ENCODE measurements around the gene TMEM88.

The TMEM88 gene

DNA sequence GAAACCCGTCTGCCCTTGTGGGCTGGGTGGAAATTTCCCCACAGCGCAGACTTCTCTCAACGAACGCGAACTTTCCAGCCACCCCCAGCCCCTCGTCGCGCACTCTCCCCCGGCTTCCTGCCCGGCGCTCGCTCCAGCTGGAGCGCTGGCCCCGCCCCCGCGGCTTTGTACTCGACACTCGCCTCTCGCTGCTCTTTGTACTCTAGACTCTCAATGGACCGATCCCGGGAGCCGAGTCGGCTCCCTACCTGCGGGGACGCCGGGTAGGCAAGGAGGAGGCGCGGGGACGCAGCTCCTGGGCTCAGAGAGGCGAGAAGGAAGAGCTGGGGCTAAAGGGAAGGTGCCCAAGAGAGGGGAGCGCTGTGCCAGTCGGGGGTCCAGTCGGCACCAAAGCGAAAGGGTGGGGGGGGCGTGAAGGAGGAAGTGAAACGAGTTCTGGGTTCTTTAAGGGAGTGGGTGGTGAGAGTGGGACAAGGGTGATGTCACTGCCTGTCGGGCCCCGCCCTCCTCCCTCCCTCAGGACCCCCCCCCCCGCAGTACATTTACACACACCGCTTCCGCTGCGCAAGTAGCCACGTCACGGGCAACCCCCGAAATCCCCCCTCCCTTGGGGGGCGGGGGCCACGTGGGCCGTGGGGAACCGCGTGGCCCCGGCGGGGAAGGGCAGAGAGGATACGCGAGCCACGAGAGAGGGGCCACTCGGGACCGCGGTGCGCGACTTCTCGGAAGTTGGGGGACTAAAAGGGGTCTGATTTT is 11.2 kb upstream of the TMEM88 start:
- no peak for DNase-seq (ENCODE audit: low read depth)

DNA sequence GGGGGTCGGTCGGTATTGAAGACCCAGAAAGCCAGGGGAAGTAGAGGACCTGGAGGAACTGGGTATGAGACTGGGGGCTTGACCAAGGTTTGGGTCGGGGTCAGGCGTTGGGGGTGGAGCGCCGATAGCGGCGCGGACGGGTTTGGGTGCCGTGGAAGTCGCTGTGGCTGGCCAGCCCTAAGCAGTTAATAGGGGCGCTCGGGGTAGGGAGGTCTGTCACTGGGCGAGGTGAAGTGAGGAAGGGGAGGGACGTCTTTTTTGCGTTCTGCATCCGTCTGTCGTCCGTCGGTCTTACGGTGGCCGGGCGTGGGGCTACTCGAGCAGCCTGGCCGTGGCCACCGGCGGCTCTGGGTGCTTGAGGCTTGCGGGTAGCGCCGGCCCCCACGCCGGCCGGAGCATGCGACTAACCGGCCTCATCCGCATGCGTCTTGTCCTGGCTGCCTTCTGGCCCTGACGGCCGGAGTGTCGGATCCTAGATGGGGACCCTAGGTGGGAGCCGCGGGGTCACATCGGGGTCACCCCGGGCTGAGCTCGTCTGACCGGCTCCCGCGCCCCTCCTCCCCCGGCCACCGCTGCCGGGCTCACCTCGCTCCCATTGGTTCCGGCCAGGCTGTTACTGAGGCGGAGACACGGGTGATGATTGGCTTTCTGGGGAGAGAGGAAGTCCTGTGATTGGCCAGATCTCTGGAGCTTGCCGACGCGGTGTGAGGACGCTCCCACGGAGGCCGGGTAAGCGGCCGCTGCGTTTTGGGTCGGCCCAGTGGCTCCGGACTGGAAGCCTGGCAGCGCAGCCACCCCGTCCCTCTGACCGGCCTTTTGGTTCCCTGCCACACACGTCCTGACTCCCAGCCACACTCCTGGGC is 10.3 kb upstream of the TMEM88 start:
- no peak for DNase-seq (ENCODE audit: low read depth)

DNA sequence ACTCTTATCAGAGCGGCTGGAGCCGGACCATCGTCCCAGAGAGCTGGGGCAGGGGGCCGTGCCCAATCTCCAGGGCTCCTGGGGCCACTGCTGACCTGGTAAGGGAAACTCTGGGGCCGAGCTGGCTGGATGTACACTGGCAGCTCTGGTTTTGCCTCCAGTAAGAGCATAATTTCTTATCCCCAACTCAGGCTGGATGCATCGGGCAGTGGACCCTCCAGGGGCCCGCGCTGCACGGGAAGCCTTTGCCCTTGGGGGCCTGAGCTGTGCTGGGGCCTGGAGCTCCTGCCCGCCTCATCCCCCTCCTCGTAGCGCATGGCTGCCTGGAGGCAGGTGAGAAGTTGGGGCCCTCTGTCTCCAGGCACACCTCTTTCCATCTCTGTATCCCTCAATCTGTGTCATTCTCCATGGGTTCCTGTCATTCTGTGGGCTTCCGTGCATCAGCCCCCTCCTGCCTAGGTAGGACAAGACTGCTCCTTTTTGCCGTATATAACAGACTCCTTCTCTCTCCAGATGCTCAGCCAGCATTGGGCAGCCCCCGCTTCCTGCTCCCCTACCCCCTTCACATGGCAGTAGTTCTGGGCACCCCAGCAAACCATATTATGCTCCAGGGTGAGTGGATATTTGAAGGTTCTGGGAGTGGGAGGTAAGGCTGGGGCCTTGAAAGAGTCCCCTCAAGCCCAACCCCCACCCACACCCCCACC is 9.4 kb upstream of the TMEM88 start:
- no peak for DNase-seq (ENCODE audit: low read depth)

DNA sequence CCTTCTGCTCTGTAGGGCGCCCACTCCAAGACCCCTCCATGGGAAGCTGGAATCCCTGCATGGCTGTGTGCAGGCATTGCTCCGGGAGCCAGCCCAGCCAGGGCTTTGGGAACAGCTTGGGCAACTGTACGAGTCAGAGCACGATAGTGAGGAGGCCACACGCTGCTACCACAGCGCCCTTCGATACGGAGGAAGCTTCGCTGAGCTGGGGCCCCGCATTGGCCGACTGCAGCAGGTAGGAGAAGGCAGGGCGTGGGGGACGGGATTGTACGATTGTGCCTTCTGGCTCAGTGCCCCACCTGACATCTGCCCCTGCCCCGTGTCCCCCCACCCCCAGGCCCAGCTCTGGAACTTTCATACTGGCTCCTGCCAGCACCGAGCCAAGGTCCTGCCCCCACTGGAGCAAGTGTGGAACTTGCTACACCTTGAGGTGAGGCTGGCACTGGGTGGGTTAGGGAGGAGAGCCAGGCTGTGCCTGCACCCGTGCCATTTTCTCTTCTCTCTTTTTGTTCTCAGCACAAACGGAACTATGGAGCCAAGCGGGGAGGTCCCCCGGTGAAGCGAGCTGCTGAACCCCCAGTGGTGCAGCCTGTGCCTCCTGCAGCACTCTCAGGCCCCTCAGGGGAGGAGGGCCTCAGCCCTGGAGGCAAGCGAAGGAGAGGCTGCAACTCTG is 8.7 kb upstream of the TMEM88 start:
- no peak for DNase-seq (ENCODE audit: low read depth)

DNA sequence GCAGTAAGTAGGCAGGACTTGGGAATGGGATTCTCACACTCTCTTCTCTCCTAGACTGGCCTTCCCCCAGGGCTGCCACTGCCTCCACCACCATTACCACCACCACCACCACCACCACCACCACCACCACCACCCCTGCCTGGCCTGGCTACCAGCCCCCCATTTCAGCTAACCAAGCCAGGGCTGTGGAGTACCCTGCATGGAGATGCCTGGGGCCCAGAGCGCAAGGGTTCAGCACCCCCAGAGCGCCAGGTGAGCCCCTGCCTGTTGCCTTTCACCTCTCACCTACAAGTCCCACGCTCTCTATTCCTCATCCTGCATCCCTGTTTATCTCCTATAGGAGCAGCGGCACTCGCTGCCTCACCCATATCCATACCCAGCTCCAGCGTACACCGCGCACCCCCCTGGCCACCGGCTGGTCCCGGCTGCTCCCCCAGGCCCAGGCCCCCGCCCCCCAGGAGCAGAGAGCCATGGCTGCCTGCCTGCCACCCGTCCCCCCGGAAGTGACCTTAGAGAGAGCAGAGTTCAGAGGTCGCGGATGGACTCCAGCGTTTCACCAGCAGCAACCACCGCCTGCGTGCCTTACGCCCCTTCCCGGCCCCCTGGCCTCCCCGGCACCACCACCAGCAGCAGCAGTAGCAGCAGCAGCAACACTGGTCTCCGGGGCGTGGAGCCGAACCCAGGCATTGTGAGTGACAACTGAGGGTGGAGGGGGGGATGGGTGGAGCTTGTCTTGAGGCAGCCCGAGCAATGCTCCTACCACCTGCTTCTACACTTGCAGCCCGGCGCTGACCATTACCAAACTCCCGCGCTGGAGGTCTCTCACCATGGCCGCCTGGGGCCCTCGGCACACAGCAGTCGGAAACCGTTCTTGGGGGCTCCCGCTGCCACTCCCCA is 7.9 kb upstream of the TMEM88 start:
- no peak for DNase-seq (ENCODE audit: low read depth)

DNA sequence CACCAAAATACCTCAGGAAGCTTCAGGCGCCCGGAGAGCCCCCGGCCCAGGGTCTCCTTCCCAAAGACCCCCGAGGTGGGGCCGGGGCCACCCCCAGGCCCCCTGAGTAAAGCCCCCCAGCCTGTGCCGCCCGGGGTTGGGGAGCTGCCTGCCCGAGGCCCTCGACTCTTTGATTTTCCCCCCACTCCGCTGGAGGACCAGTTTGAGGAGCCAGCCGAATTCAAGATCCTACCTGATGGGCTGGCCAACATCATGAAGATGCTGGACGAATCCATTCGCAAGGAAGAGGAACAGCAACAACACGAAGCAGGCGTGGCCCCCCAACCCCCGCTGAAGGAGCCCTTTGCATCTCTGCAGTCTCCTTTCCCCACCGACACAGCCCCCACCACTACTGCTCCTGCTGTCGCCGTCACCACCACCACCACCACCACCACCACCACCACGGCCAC is 6.7 kb upstream of the TMEM88 start:
- no peak for DNase-seq (ENCODE audit: low read depth)

DNA sequence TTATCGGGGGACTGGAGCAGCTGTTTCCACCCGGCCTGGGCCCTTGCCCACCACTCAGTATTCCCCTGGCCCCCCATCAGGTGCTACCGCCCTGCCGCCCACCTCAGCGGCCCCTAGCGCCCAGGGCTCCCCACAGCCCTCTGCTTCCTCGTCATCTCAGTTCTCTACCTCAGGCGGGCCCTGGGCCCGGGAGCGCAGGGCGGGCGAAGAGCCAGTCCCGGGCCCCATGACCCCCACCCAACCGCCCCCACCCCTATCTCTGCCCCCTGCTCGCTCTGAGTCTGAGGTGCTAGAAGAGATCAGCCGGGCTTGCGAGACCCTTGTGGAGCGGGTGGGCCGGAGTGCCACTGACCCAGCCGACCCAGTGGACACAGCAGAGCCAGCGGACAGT is 6.1 kb upstream of the TMEM88 start:
- no peak for DNase-seq (ENCODE audit: low read depth)

DNA sequence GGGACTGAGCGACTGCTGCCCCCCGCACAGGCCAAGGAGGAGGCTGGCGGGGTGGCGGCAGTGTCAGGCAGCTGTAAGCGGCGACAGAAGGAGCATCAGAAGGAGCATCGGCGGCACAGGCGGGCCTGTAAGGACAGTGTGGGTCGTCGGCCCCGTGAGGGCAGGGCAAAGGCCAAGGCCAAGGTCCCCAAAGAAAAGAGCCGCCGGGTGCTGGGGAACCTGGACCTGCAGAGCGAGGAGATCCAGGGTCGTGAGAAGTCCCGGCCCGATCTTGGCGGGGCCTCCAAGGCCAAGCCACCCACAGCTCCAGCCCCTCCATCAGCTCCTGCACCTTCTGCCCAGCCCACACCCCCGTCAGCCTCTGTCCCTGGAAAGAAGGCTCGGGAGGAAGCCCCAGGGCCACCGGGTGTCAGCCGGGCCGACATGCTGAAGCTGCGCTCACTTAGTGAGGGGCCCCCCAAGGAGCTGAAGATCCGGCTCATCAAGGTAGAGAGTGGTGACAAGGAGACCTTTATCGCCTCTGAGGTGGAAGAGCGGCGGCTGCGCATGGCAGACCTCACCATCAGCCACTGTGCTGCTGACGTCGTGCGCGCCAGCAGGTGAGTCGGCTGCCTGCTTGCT is 5.6 kb upstream of the TMEM88 start:
- DNase-seq (ENCODE audit: low read depth) = no peak

DNA sequence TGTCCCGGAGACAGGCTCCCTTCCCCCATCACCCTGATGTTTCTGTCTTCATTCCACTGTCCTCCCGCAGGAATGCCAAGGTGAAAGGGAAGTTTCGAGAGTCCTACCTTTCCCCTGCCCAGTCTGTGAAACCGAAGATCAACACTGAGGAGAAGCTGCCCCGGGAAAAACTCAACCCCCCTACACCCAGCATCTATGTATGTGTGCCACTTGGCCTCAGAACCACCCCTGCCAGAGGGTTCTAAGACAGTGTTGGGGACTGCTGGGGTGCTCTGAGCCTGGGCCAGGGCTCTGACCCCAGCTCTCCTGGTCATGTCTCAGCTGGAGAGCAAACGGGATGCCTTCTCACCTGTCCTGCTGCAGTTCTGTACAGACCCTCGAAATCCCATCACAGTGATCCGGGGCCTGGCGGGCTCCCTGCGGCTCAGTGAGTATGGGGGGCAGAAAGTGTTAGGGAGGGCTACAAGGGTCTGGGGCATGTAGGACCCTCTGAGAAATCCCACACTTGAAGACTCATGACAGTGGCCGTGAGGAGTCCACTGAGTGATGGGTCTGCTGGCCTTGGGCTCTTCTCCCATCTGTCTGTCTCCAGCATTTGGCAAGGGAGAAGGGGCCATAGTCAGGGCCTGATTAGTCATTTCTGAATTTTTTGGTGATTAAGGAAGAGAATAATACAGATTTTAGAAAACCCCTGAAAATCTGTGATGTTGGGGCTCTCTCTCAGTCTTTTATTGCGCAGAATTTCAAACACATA is 4.9 kb upstream of the TMEM88 start:
- no peak for DNase-seq (ENCODE audit: low read depth)

DNA sequence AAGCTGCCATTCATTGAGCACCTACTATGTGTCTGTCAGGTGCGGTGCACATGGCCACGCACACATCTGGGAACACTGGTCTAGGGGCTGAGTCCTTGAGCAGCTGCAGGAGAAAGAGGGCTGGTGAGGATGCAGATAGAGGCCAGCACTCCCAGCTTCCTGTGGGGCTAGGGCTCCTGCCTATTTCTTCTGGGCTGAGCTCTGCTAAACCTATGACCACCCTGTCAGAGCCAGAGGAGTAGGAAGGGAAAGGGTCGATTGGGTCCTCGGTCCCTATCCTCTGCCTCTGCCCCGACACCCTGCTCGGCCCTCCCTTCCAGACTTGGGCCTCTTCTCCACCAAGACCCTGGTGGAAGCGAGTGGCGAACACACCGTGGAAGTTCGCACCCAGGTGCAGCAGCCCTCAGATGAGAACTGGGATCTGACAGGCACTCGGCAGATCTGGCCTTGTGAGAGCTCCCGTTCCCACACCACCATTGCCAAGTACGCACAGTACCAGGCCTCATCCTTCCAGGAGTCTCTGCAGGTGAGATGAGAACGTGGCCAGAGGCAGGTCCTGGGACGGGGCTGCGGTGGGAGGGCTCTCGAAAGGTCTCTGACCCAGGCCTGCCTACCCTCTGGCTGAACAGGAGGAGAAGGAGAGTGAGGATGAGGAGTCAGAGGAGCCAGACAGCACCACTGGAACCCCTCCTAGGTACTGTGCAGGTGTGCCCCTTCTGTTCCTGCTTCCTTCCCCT is 4.0 kb upstream of the TMEM88 start:
- DNase-seq (ENCODE audit: low read depth) = no peak

DNA sequence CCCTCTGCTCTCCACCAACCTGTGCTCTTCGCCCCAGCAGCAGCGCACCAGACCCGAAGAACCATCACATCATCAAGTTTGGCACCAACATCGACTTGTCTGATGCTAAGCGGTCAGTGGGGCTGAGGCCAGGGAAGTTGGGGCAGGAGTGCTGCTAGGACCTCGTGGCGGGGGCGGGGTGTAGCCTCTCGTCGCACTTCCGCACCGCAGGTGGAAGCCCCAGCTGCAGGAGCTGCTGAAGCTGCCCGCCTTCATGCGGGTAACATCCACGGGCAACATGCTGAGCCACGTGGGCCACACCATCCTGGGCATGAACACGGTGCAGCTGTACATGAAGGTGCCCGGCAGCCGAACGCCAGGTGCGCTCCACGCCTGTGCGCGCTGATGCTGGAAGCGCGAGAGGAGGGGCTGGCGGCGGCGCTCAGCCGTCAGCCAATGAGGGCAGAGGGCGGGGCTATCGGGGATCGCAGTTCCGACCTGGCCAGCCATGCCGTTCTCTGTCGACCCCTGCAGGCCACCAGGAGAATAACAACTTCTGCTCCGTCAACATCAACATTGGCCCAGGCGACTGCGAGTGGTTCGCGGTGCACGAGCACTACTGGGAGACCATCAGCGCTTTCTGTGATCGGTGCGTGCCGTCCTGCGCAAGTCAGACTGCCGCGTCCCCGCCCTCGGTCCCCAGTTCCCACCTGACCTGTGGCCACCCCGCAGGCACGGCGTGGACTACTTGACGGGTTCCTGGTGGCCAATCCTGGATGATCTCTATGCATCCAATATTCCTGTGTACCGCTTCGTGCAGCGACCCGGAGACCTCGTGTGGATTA is 3.2 kb upstream of the TMEM88 start:
- DNase-seq (ENCODE audit: low read depth) = no peak

DNA sequence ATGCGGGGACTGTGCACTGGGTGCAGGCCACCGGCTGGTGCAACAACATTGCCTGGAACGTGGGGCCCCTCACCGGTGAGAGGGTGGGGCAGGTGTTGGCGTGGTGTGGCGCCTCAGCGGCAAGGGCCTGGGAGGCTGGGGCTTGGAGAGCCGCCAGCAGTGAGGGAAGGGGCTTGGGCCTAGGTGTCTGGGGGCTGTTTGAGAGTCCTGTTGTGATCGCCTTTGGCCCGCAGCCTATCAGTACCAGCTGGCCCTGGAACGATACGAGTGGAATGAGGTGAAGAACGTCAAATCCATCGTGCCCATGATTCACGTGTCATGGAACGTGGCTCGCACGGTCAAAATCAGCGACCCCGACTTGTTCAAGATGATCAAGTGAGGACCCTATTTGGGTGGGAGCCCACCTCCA is 2.6 kb upstream of the TMEM88 start:
- no peak for DNase-seq (ENCODE audit: low read depth)

DNA sequence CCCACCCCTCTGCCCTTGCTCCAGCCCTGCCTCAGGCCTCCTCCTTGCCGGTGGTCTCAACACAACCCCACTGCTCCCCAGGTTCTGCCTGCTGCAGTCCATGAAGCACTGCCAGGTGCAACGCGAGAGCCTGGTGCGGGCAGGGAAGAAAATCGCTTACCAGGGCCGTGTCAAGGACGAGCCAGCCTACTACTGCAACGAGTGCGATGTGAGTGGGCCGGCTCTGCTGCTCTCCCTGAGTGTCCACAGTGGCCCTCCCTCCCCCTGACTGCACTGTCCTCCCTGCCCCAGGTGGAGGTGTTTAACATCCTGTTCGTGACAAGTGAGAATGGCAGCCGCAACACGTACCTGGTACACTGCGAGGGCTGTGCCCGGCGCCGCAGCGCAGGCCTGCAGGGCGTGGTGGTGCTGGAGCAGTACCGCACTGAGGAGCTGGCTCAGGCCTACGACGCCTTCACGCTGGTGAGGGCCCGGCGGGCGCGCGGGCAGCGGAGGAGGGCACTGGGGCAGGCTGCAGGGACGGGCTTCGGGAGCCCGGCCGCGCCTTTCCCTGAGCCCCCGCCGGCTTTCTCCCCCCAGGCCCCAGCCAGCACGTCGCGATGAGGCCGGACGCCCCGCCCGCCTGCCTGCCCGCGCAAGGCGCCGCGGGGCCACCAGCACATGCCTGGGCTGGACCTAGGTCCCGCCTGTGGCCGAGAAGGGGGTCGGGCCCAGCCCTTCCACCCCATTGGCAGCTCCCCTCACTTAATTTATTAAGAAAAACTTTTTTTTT is 1.8 kb upstream of the TMEM88 start:
- no peak for DNase-seq (ENCODE audit: low read depth)

DNA sequence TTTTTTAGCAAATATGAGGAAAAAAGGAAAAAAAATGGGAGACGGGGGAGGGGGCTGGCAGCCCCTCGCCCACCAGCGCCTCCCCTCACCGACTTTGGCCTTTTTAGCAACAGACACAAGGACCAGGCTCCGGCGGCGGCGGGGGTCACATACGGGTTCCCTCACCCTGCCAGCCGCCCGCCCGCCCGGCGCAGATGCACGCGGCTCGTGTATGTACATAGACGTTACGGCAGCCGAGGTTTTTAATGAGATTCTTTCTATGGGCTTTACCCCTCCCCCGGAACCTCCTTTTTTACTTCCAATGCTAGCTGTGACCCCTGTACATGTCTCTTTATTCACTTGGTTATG is 1.2 kb upstream of the TMEM88 start:
- DNase-seq (ENCODE audit: low read depth) = no peak

DNA sequence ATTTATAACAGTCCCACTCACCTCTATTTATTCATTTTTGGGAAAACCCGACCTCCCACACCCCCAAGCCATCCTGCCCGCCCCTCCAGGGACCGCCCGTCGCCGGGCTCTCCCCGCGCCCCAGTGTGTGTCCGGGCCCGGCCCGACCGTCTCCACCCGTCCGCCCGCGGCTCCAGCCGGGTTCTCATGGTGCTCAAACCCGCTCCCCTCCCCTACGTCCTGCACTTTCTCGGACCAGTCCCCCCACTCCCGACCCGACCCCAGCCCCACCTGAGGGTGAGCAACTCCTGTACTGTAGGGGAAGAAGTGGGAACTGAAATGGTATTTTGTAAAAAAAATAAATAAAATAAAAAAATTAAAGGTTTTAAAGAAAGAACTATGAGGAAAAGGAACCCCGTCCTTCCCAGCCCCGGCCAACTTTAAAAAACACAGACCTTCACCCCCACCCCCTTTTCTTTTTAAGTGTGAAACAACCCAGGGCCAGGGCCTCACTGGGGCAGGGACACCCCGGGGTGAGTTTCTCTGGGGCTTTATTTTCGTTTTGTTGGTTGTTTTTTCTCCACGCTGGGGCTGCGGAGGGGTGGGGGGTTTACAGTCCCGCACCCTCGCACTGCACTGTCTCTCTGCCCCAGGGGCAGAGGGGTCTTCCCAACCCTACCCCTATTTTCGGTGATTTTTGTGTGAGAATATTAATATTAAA is 638 bp upstream of the TMEM88 start:
- no peak for DNase-seq (ENCODE audit: low read depth)

DNA sequence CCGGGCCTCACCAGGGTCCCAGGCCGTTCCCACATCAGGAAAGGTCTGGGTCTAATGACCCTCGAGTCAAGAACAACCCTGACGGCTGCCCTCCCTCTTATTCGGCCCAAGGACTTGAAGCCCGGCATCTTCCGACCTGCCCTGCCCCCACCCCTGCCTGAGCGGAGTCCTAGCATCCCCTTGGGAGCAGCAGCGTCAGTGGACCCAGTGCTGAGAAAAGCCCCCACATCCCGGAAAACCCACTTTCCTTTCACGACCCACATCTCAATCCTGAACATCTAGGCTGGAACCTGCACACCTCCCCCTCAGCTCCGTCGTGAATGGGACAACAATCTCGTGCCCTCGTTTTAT is 769 bp downstream of the TMEM88 start:
- DNase-seq (ENCODE audit: low read depth) = no peak

Data from CMK (cell line).